Stimulated activated CD8-positive, alpha-beta memory T cell treated with anti-CD3 and anti-CD28 coated beads, Interleukin-15, amount 100 ng/mL, for 4 hours (primary cell): Measurements from ENCODE around the gene MROH2A.

Experiments used
- DNase-seq, 2 donors: peaks; one replicate each; pipeline ENCODE4 v3.0.0-alpha.2; 2020; ENCODE audit warnings: low read depth in 2 of 2

The MROH2A gene

GRCh38 chr2:233818639-233819621, 40.8 kb downstream of the MROH2A start:
- DNase-seq, result no peak

- no peak for DNase-seq
Observed at GRCh38 chr2:233819884-233820773, 42.0 kb downstream of the MROH2A start.

GRCh38 chr2:233820774-233821105, 42.6 kb downstream of the MROH2A start:
- DNase-seq, result no peak

GRCh38 chr2:233821196-233821595, 43.1 kb downstream of the MROH2A start:
- DNase-seq, result no peak

GRCh38 chr2:233821709-233822100, 43.6 kb downstream of the MROH2A start:
- no peak for DNase-seq

- DNase-seq, result no peak
Observed at GRCh38 chr2:233822101-233822771, 44.1 kb downstream of the MROH2A start.

GRCh38 chr2:233822781-233823730, 44.9 kb downstream of the MROH2A start:
- DNase-seq, result no peak

- no peak for DNase-seq
Observed at GRCh38 chr2:233823731-233824121, 45.6 kb downstream of the MROH2A start.

GRCh38 chr2:233824373-233824772, 46.2 kb downstream of the MROH2A start:
- no peak for DNase-seq

GRCh38 chr2:233828546-233829192, 50.5 kb downstream of the MROH2A start:
- DNase-seq, result no peak

- DNase-seq, result no peak
Observed at GRCh38 chr2:233829193-233830110, 51.3 kb downstream of the MROH2A start.

- no peak for DNase-seq
Observed at GRCh38 chr2:233830111-233830802, 52.1 kb downstream of the MROH2A start.

GRCh38 chr2:233831011-233831721, 53.0 kb downstream of the MROH2A start:
- DNase-seq, result no peak

GRCh38 chr2:233831861-233832260, 53.7 kb downstream of the MROH2A start:
- no peak for DNase-seq

GRCh38 chr2:233832414-233832813, 54.3 kb downstream of the MROH2A start:
- DNase-seq, result no peak

- DNase-seq, result no peak
Observed at GRCh38 chr2:233832869-233833311, 54.8 kb downstream of the MROH2A start.

GRCh38 chr2:233833345-233833744, 55.2 kb downstream of the MROH2A start:
- DNase-seq, result no peak
